D341Med (cell line): Measurements from ENCODE around the gene ZMYND10.

Experiments
- DNase-seq: peaks from one replicate; pipeline ENCODE4 v3.0.0; 2012; ENCODE audit warnings: low spot score

The ZMYND10 gene

GRCh38 chr3:50370594-50370993 is 25.1 kb upstream of the ZMYND10 start:
- no peak for DNase-seq

- DNase-seq = no peak
Observed at GRCh38 chr3:50369012-50369670, 23.6 kb upstream of the ZMYND10 start.

GRCh38 chr3:50365842-50366220 is 20.3 kb upstream of the ZMYND10 start:
- no peak for DNase-seq

- peak; percentile 85 for DNase-seq
Observed at GRCh38 chr3:50365080-50365841, 19.7 kb upstream of the ZMYND10 start.

GRCh38 chr3:50364573-50365079 is 19.1 kb upstream of the ZMYND10 start:
- no peak for DNase-seq

- no peak for DNase-seq
Observed at GRCh38 chr3:50359760-50360110, 14.2 kb upstream of the ZMYND10 start.

GRCh38 chr3:50358911-50359759 is 13.6 kb upstream of the ZMYND10 start, which contains the start of gene TMEM115:
TMEM115 (minus strand) TSS chr3:50359521; CDS start chr3:50359063, 458 bp downstream.
- DNase-seq = peak; percentile 98

GRCh38 chr3:50358355-50358910 is 12.9 kb upstream of the ZMYND10 start:
- DNase-seq = no peak

GRCh38 chr3:50357481-50357880 is 11.9 kb upstream of the ZMYND10 start:
- DNase-seq = no peak

GRCh38 chr3:50356553-50356952 is 11.0 kb upstream of the ZMYND10 start:
- DNase-seq = no peak

- DNase-seq = no peak
Observed at GRCh38 chr3:50355829-50356552, 10.5 kb upstream of the ZMYND10 start.

- no peak for DNase-seq
Observed at GRCh38 chr3:50354850-50355249, 9.3 kb upstream of the ZMYND10 start.

- no peak for DNase-seq
Observed at GRCh38 chr3:50354186-50354764, 8.7 kb upstream of the ZMYND10 start.

- DNase-seq = no peak
Observed at GRCh38 chr3:50353245-50354004, 7.9 kb upstream of the ZMYND10 start.

GRCh38 chr3:50352781-50353180 is 7.2 kb upstream of the ZMYND10 start:
- DNase-seq = no peak

GRCh38 chr3:50351323-50351697 is 5.8 kb upstream of the ZMYND10 start:
- no peak for DNase-seq

GRCh38 chr3:50350527-50351322 is 5.2 kb upstream of the ZMYND10 start, which contains the start of the genes CYB561D2 and NPRL2:
CYB561D2 (plus strand) TSS chr3:50350862; CDS start chr3:50351434, 572 bp downstream.
NPRL2 (minus strand) TSS chr3:50350775; CDS start chr3:50350652, 123 bp downstream.
- peak; percentile 97 for DNase-seq

- DNase-seq = no peak
Observed at GRCh38 chr3:50350213-50350526, 4.6 kb upstream of the ZMYND10 start.

- peak; percentile 74 for DNase-seq
Observed at GRCh38 chr3:50347187-50347813, 1.8 kb upstream of the ZMYND10 start.
